Kidney (tissue), 14 donors: Measurements from ENCODE around the gene IL17RE. TPM values are rescaled to one million over a fixed set of nuclear protein-coding genes. Genes with fewer than 3 reads are reported as not detected.
"Not testable (repeated sequence)": the region's sequence is repeated elsewhere in the genome, so short reads cannot be mapped to it uniquely, and the experiment has no call there.

Experiments used
- DNase-seq, 5 donors: peaks; one replicate each; pipeline ENCODE4 v3.0.0-alpha.2; 2013 to 2020
- FAIRE-seq: peaks from 2 replicates; lab custom pipeline; 2012; peaks lifted over from hg19 to GRCh38; lab: Jason Lieb, UNC
- H3K27ac ChIP-seq, 2 donors: one replicate each; pipeline ENCODE4 v1.7.0; 2013; ENCODE audit warnings: low read depth in 2 of 2, low read length in 2 of 2, inconsistent platforms in 1 of 2
- H3K27me3 ChIP-seq: one replicate; pipeline ENCODE4 v1.7.1; 2013; ENCODE audit warnings: low read length, inconsistent platforms; ENCODE audit not compliant: control insufficient read depth, insufficient read depth
- H3K36me3 ChIP-seq, 3 donors: one replicate each; pipeline versions ENCODE4 v1.7.0 to v1.7.1; 2013; ENCODE audit warnings: low read length in 3 of 3, control low read depth in 1 of 3, inconsistent platforms in 1 of 3; ENCODE audit not compliant: insufficient read depth in 3 of 3, control insufficient read depth in 2 of 3
- H3K4me1 ChIP-seq, 3 donors: one replicate each; pipeline versions ENCODE4 v1.7.0 to v1.7.1; 2013; ENCODE audit warnings: low read length in 3 of 3, inconsistent platforms in 1 of 3, low read depth in 1 of 3; ENCODE audit not compliant: control insufficient read depth in 2 of 3, insufficient read depth in 2 of 3
- H3K4me3 ChIP-seq, 3 donors: one replicate each; pipeline versions ENCODE4 v1.7.0 to v1.8.1; 2013; ENCODE audit warnings: low read length in 3 of 3, control low read depth in 1 of 3, inconsistent platforms in 1 of 3
- H3K9ac ChIP-seq, 3 donors: one replicate each; pipeline versions ENCODE4 v1.7.0 to v1.7.1; 2013; ENCODE audit warnings: low read length in 3 of 3, control low read depth in 1 of 3, inconsistent platforms in 1 of 3
- H3K9me3 ChIP-seq, 3 donors: one replicate each; pipeline versions ENCODE4 v1.7.0 to v1.7.1; 2013; ENCODE audit warnings: low read length in 3 of 3, control low read depth in 1 of 3, inconsistent platforms in 1 of 3; ENCODE audit not compliant: control insufficient read depth in 2 of 3, insufficient read depth in 1 of 3
- intact Hi-C: fragments of 100-400 bp; cut with DNase I; formaldehyde crosslinking; loops from one replicate; pipeline ENCODE4 v1.11.1; 2022
- polyA plus RNA-seq: library from polyadenylated mRNA; stranded (reverse); fragments of 350-450 nt; fragmentation: Illumina TruSeq; extraction: RNeasy Lipid Tissue Mini Kit (QIAGEN cat#74804); gene quantifications from one replicate; pipeline ENCODE4 v1.2.3, GENCODE V29; 2014; ENCODE audit warnings: low read depth, low replicate concordance; ENCODE audit not compliant: insufficient read depth
- total RNA-seq: library from RNA; stranded (reverse); fragmentation: NEBNext Ultra II Directional; extraction: Animal tissue kit (Norgen Biotek cat#: 25700); gene quantifications from one replicate; pipeline ENCODE4 v1.2.1, GENCODE V29; 2021
- TF ChIP-seq, protein P1 (sequence below): IDR thresholded peaks from 3 replicates; pipeline ENCODE4 v1.5.1; 2012; ENCODE audit warnings: mild to moderate bottlenecking, moderate library complexity, borderline replicate concordance; ENCODE audit not compliant: insufficient read depth; ENCODE audit errors: extremely low read depth
- donor health status: control.
- donor health status: control.
- donor health status: control.
- donor health status: control.
- donor health status: control.
- donor health status: DM: yes; HTN: yes; CAD: no.
- donor health status: Normal renal cell carcinoma (clear cell type).

IL17RE gene
- total and polyA plus RNA-seq, 2 donors from 2014 or later: 7.5 to 8.5 TPM

DNA sequence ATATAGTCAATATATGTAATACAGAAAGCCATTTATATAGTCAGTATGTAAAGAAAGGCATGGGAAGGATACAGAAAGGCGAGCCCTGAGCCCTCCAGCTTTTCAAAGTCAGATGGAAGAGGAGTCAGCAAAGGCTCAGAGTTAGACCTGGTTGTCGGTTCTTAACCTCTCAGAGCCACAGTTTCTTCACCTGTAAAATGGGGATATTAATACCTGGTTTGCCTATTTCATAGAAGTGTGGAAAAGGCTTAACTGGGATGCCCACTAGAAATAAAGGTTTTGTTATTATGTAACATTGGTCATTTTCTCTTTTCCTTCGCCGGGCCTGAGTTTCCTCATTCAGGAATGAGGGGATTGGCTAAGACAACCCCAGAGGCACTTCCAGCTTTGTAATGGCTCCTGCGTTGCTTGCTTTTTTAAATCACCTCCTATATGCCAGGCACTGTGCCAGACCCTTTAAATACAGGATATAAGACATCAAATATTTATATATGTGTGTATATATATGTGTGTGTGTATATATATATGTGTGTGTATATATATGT is 33.4 kb downstream of the IL17RE start:
- no peak overlapping the region for H3K4me3 ChIP-seq
- no peak for FAIRE-seq
- TF ChIP-seq, protein P1, sequence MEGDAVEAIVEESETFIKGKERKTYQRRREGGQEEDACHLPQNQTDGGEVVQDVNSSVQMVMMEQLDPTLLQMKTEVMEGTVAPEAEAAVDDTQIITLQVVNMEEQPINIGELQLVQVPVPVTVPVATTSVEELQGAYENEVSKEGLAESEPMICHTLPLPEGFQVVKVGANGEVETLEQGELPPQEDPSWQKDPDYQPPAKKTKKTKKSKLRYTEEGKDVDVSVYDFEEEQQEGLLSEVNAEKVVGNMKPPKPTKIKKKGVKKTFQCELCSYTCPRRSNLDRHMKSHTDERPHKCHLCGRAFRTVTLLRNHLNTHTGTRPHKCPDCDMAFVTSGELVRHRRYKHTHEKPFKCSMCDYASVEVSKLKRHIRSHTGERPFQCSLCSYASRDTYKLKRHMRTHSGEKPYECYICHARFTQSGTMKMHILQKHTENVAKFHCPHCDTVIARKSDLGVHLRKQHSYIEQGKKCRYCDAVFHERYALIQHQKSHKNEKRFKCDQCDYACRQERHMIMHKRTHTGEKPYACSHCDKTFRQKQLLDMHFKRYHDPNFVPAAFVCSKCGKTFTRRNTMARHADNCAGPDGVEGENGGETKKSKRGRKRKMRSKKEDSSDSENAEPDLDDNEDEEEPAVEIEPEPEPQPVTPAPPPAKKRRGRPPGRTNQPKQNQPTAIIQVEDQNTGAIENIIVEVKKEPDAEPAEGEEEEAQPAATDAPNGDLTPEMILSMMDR: no peak
- no peak for DNase-seq
- no peak overlapping the region for H3K9ac ChIP-seq
- no peak overlapping the region for H3K27ac ChIP-seq
- peaks cover 0 to 12% (median 0%) of the 10 kb centered on the region in 3 donors for H3K4me1 ChIP-seq
- intact Hi-C loops: no loop called here
- H3K27me3 ChIP-seq: no peaks in the 10 kb centered on the region
- no peaks in the 10 kb centered on the region for H3K9me3 ChIP-seq
- H3K36me3 ChIP-seq: peaks cover 0 to 16% (median 3%) of the 10 kb centered on the region in 3 donors

DNA sequence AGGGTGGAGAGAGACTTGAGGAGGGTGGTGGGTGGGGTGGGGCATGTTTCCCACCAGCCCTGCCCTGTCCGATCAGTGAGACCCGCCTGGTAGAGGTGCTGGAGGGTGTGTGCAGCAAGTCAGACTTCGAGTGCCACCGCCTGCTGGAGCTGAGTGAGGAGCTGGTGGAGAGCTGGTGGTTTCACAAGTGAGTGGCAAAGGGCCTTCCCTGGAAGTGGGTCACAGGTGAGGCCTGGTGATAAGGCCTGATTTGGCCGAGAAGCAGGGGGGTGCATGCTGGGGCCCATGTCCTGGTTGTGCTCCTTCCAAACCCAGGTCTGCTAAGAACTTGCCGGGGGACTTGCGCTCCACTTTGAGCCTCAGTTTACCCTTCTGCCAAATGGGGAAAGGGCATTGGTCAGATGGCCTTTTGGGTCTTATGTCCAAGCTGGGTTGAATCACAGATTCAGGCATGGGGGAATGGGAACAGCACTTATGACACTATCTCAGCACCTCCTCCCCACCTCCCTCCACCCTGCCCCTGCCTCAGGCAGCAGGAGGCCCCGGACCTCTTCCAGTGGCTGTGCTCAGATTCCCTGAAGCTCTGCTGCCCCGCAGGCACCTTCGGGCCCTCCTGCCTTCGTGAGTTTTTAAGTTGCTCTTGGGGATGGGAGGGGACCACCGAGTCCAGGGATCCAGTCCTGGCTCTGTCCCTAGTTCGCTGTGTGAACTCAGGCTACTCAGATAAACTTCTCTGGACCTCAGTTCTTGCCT is 35.0 kb downstream of the IL17RE start:
- DNase-seq (no peak), FAIRE-seq (no peak)
- Histone ChIP-seq H3K27me3 (no peaks in the 10 kb centered on the region), H3K9ac (no peak overlapping the region), H3K9me3 (no peaks in the 10 kb centered on the region), H3K4me3 (no peak overlapping the region), H3K27ac (no peak overlapping the region), H3K36me3 (peaks cover 0 to 16% (median 5%) of the 10 kb centered on the region in 3 donors), H3K4me1 (peaks cover 0 to 12% (median 0%) of the 10 kb centered on the region in 3 donors)
- TF ChIP-seq, protein P1: no peak
- intact Hi-C loops: no loop called here

DNA sequence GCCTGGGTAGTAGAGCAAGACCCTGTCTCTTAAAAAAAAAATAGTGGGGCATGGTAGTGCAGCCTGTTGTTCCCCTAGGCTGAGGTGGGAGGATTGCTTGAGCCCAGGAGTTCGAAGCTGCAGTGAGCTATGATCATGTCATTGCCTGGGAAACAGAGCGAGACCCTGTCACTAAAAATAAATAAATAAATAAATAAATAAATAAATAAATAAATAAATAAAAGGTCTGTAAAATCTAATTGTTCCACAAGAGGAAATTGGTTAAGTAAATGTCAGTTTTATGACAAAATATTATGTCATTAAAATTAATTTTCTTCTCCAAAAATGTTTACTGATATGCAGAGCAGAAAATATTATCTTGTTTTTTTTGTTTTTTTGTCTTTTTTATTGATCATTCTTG is 36.3 kb downstream of the IL17RE start:
- no peak overlapping the region for H3K9ac ChIP-seq
- FAIRE-seq (no peak), DNase-seq (no peak)
- H3K27me3 ChIP-seq: no peaks in the 10 kb centered on the region
- H3K9me3 ChIP-seq: no peaks in the 10 kb centered on the region
- H3K4me1 ChIP-seq: peaks cover 0 to 12% (median 0%) of the 10 kb centered on the region in 3 donors
- no peak overlapping the region for H3K4me3 ChIP-seq
- H3K36me3 ChIP-seq: peaks cover under 1 to 16% (median 5%) of the 10 kb centered on the region in 3 donors
- no peak overlapping the region for H3K27ac ChIP-seq
- TF ChIP-seq, protein P1: no peak
- intact Hi-C loops: no loop called here

DNA sequence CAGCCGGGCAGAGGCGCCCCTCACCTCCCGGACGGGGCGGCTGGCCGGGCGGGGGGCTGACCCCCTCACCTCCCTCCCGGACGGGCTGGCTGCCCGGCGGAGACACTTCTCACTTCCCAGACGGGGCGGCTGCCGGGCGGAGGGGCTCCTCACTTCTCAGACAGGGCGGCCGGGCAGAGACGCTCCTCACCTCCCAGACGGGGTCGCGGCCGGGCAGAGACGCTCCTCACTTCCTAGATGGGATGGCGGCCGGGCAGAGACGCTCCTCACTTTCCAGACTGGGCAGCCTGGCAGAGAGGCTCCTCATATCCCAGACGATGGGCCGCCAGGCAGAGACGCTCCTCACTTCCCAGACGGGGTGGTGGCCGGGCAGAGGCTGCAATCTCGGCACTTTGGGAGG is 37.3 kb downstream of the IL17RE start:
- H3K9ac ChIP-seq, FAIRE-seq, H3K9me3 ChIP-seq, H3K4me3 ChIP-seq, intact Hi-C loops, DNase-seq, H3K4me1 ChIP-seq, H3K27ac ChIP-seq, H3K27me3 ChIP-seq: not testable (repeated sequence)
- peaks cover 2 to 16% (median 8%) of the 10 kb centered on the region in 3 donors for H3K36me3 ChIP-seq
